Stimulated activated naive CD8-positive, alpha-beta T cell treated with anti-CD3 and anti-CD28 coated beads, Interleukin-15, Interleukin-2, amounts not matched to agents 100 ng/mL and 50 ng/mL, for 24 hours (primary cell): ENCODE measurements around the gene DES.

Experiments
- H3K27ac Mint-ChIP-seq: one replicate; pipeline ENCODE4 v1.8.0; 2021; ENCODE audit warnings: mild to moderate bottlenecking, mixed read lengths
- H3K27me3 Mint-ChIP-seq: one replicate; pipeline ENCODE4 v1.8.0; 2021; ENCODE audit warnings: mixed read lengths
- H3K36me3 Mint-ChIP-seq: one replicate; pipeline ENCODE4 v1.8.0; 2021; ENCODE audit warnings: low read depth, mixed read lengths
- H3K4me1 Mint-ChIP-seq: one replicate; pipeline ENCODE4 v1.8.0; 2021; ENCODE audit warnings: low read depth, mixed read lengths
- H3K4me3 Mint-ChIP-seq: one replicate; pipeline ENCODE4 v1.8.0; 2021; ENCODE audit warnings: mild to moderate bottlenecking, mixed read lengths
- H3K9me3 Mint-ChIP-seq: one replicate; pipeline ENCODE4 v1.8.0; 2021; ENCODE audit warnings: mixed read lengths

Gene DES

DNA sequence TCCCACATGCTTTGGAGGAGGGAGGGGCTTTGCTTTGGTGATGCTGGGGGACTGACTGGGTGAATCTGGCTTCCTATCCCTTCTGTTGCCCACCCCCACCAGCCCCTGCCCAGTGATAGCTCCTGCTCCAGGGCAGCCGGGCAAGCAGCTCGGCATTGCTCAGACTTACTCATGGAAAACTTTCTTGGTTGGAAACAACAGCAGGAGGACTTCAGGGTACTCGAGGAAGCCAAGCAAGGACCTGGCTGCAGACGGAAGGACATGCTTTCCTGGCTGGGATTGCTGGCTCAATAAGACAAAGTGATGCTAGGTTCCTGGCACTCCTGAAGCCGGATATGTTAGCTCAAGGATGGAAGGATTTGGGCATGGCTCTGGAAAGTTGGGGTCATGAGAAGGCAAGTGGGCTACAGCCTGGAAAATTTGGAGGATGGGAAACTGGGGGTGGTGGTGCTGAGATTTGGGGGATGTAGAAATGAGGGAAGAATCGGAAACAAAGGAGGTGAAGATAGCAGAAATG lies 19.6 kb downstream of the DES start:
- Mint-ChIP-seq H3K27me3 (peaks cover 26% of the 10 kb centered on the region), H3K4me1 (peaks cover 13% of the 10 kb centered on the region), H3K4me3 (no peak overlapping the region), H3K36me3 (no peaks in the 10 kb centered on the region), H3K27ac (no peak overlapping the region), H3K9me3 (no peaks in the 10 kb centered on the region)

DNA sequence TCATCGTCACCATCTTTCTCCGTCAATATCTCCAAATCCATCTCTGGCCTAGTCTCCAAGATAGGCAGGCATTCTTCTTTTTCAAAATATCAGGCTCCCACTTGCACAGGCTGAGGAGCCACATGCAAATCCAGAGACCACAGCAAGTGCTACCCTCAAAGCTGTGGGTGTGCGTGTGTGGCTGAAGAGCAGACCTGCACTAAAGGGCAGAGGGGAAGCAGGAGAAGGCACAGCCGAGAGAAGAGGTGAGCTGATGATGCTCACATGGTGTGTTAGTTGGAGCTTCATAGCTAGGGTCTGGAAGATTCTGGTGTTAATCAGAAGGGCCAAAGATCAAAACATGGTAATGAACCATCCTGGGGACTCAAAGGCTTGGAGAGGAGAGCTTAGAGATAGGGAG lies 20.3 kb downstream of the DES start:
- Mint-ChIP-seq H3K9me3 (no peaks in the 10 kb centered on the region), H3K27me3 (peaks cover 31% of the 10 kb centered on the region), H3K36me3 (no peaks in the 10 kb centered on the region), H3K4me1 (peaks cover 16% of the 10 kb centered on the region), H3K27ac (no peak overlapping the region), H3K4me3 (no peak overlapping the region)

GRCh38 chr2:219439506-219439905 lies 21.3 kb downstream of the DES start:
- Mint-ChIP-seq H3K27ac (no peak overlapping the region), H3K36me3 (no peaks in the 10 kb centered on the region), H3K27me3 (peaks cover 26% of the 10 kb centered on the region), H3K4me3 (no peak overlapping the region), H3K9me3 (no peaks in the 10 kb centered on the region), H3K4me1 (peaks cover 16% of the 10 kb centered on the region)

DNA sequence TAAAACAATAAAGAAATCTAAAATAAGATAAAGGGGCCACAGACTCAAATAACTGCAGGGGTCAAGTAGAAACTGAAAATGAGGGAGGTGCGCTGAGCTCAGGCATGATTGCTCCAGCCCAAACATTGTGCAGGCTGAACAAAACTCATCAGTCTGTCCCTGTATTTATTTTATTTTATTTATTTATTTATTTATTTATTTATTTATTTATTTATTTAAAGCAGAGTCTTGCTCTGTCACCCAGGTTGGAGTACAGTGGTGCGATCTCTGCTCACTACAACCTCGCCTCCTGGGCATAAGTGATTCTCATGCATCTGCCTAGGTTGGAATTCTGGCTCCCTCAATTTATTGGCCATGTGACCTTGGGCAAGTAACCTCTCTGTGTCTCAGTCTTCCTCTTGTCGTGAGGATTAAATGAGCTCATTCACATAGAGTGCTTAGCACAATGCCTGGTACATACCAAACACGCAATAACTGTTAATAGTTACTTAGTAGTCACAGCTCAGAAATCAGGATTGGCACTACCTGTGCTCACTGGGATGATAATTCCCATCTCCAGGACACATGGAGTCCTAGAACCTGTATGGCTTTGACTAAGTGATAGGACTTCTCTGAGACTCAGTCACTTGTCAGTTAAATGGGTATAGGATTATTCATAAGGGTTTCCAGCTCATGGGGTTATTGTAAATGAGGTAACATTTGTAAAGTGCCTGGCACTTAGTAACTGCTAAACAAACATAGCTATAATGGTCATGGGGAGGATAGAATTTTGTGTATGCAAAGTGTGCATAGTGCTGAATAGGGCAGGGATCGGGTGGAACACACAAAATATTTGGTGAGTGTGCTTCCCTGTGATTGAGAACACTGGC lies 22.4 kb downstream of the DES start:
- Mint-ChIP-seq H3K27ac (no peak overlapping the region), H3K4me3 (peak overlapping the region; percentile 72), H3K36me3 (no peaks in the 10 kb centered on the region), H3K27me3 (peaks cover 21% of the 10 kb centered on the region), H3K9me3 (no peaks in the 10 kb centered on the region), H3K4me1 (peaks cover 16% of the 10 kb centered on the region)

- Mint-ChIP-seq H3K4me1 (peaks cover 16% of the 10 kb centered on the region), H3K36me3 (no peaks in the 10 kb centered on the region), H3K27ac (no peak overlapping the region), H3K9me3 (no peaks in the 10 kb centered on the region), H3K4me3 (peak overlapping the region; percentile 72), H3K27me3 (peaks cover 16% of the 10 kb centered on the region)
These were observed 23.5 kb downstream of the DES start for GRCh38 chr2:219441451-219442255.

DNA sequence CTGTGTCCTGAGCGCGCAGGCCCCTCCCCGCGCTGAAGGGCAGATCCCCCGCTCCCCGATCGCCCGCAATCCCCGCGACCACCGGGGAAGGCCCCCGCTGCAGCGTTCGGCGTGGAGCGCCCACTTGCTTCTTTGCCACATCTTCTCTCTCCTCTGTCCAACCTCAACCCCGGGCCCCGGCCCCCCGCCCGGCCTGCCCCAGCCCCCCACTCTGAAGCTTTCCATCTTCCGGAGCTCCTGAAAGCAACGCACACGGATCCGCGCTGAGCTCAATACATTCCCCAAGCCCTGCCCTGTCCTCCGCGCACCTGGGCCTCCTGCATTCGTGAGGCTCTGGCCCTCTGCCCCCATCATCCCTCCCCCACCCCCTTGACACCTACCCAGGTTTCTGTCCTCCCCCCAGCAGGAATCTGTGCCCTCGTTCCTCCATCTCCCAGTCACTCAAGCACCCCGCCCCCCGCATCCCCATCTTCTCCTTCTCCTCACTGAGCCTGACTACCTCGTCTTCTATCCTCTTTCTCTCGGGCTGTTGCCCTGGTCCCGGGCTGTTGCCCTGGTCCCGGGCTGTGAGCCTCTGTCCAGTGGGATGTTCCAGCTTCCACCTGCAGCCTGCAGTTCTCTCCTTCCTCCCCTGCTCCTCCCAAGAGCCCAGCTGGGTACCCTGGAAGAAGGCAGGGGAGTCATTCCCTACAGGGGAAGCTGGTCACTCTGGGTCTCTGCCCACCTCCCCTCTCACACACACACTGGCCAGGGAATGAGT lies 24.3 kb downstream of the DES start:
- Mint-ChIP-seq H3K27ac (no peak overlapping the region), H3K9me3 (no peaks in the 10 kb centered on the region), H3K36me3 (no peaks in the 10 kb centered on the region), H3K4me3 (peak overlapping the region; percentile 35), H3K4me1 (peaks cover 16% of the 10 kb centered on the region), H3K27me3 (peaks cover 16% of the 10 kb centered on the region)

GRCh38 chr2:219443016-219443696 lies 25.0 kb downstream of the DES start:
- Mint-ChIP-seq H3K9me3 (no peaks in the 10 kb centered on the region), H3K36me3 (no peaks in the 10 kb centered on the region), H3K4me1 (peaks cover 16% of the 10 kb centered on the region), H3K27ac (no peak overlapping the region), H3K27me3 (peaks cover 16% of the 10 kb centered on the region), H3K4me3 (peak overlapping the region; percentile 35)

DNA sequence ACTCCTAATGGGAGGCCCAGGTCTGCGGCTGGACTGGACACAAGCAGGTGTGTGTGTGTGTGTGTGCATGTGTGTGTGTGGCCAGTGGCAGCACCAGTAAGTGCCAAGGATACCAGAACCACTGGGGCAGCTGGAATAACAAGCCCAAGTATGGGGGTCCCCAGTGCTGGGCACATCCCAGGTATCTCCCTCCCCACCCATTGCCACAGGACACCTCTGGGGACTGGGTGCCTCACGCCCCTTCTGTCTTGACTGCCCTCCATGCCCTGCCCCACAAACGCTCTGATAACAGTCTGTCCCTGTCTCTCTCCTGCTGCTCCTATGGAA lies 25.5 kb downstream of the DES start:
- H3K9me3 Mint-ChIP-seq: no peaks in the 10 kb centered on the region
- no peaks in the 10 kb centered on the region for H3K36me3 Mint-ChIP-seq
- peaks cover 16% of the 10 kb centered on the region for H3K4me1 Mint-ChIP-seq
- peaks cover 16% of the 10 kb centered on the region for H3K27me3 Mint-ChIP-seq
- H3K4me3 Mint-ChIP-seq: no peak overlapping the region
- H3K27ac Mint-ChIP-seq: no peak overlapping the region

DNA sequence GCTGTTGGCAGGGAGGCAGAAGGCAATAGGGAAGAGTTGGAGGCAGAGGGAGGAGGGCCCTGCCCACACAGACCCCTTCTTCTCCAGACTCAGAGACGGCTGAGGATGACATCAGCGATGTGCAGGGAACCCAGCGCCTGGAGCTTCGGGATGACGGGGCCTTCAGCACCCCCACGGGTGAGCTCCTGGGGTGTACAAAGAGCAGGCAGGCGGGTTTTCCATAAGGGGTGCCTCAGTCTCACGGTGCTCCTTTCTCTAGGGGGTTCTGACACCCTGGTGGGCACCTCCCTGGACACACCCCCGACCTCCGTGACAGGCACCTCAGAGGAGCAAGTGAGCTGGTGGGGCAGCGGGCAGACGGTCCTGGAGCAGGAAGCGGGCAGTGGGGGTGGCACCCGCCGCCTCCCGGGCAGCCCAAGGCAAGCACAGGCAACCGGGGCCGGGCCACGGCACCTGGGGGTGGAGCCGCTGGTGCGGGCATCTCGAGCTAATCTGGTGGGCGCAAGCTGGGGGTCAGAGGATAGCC lies 26.5 kb downstream of the DES start:
- Mint-ChIP-seq H3K4me3 (no peak overlapping the region), H3K4me1 (peaks cover 16% of the 10 kb centered on the region), H3K9me3 (no peaks in the 10 kb centered on the region), H3K27me3 (peaks cover 20% of the 10 kb centered on the region), H3K36me3 (no peaks in the 10 kb centered on the region), H3K27ac (no peak overlapping the region)

DNA sequence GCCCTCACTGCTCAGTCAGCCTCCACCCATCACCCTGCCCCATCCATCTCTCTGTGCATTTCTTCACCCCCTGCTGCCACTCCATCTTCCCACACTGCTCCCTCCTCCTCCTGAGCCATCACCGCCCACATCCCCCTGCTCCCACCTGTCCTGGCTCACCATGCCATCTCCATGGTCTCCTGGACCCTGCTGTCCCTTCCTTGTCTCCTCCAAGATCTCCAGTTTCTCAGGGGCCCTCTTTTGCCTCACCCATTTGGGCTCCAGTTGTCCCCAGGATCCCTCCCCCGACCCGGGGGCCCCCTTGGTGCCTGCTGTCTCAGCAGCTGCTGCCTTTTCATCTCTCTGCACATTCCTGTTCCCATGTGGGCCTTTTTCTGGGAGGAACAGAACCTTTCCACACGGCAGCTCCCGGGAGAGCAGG lies 27.1 kb downstream of the DES start:
- H3K4me1 Mint-ChIP-seq: peaks cover 20% of the 10 kb centered on the region
- H3K4me3 Mint-ChIP-seq: no peak overlapping the region
- no peak overlapping the region for H3K27ac Mint-ChIP-seq
- no peaks in the 10 kb centered on the region for H3K36me3 Mint-ChIP-seq
- H3K9me3 Mint-ChIP-seq: no peaks in the 10 kb centered on the region
- H3K27me3 Mint-ChIP-seq: peaks cover 26% of the 10 kb centered on the region

GRCh38 chr2:219446101-219446504 lies 27.9 kb downstream of the DES start:
- H3K27me3 Mint-ChIP-seq: peaks cover 26% of the 10 kb centered on the region
- no peaks in the 10 kb centered on the region for H3K36me3 Mint-ChIP-seq
- H3K4me3 Mint-ChIP-seq: no peak overlapping the region
- H3K9me3 Mint-ChIP-seq: no peaks in the 10 kb centered on the region
- H3K4me1 Mint-ChIP-seq: peaks cover 20% of the 10 kb centered on the region
- no peak overlapping the region for H3K27ac Mint-ChIP-seq

GRCh38 chr2:219446689-219447088 lies 28.5 kb downstream of the DES start:
- Mint-ChIP-seq H3K27me3 (peaks cover 23% of the 10 kb centered on the region), H3K4me3 (no peak overlapping the region), H3K4me1 (peaks cover 17% of the 10 kb centered on the region), H3K27ac (no peak overlapping the region), H3K9me3 (no peaks in the 10 kb centered on the region), H3K36me3 (no peaks in the 10 kb centered on the region)

DNA sequence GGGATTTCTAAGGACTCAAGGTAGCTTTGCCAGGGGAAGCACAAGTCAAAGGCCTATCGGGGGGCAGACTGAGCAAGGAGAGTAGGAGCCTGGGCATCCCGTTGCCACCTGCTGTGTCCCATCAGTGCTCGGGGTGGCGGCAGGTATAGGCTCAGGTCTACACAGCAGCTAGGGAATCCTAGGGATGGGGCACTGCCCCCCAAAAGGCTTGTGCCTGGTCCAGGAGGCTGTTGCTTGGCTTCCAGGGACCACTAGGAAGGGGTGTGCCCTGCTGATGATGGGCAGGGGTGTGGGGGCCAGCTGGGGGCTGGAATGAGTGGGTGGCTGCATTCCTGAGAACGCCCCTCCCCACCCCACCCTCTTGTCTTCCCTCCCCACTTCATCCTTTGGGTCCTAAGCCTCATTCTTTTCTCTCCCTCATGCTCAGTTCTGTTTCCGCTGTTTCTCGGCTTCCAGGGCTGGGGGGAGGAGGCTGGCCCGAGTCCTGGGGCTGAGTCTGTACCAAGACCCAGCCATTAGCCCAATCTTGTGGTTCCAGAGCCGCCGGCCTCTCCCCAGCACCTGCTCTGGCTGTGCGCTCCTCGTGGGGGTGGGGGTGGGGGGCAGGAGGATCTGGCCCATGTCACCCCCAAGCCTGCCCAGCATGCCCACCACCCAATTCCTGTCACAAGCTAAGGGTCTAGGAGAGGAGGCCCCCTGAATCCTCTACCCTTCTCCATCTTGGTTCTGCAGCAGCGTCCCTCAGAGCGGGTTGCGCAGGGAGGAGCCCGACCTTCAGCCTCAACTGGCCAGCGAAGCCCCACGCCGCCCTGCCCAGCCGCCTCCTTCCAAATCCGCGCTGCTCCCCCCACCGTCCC lies 29.3 kb downstream of the DES start:
- H3K27ac Mint-ChIP-seq: no peak overlapping the region
- no peaks in the 10 kb centered on the region for H3K36me3 Mint-ChIP-seq
- H3K27me3 Mint-ChIP-seq: peaks cover 23% of the 10 kb centered on the region

More for the DNA sequence above, 29.3 kb downstream of the DES start:
- Mint-ChIP-seq H3K9me3 (no peaks in the 10 kb centered on the region), H3K4me3 (no peak overlapping the region), H3K4me1 (peaks cover 20% of the 10 kb centered on the region)
